ENCODE data around the gene CAMK2B. TPM values are rescaled to one million over a fixed set of nuclear protein-coding genes. Genes with fewer than 3 reads are reported as not detected.

The CAMK2B gene
- total and polyA plus RNA-seq, 12 donors = 0.25 to 82.3 (median 6.5) TPM; not detected in 2

DNA sequence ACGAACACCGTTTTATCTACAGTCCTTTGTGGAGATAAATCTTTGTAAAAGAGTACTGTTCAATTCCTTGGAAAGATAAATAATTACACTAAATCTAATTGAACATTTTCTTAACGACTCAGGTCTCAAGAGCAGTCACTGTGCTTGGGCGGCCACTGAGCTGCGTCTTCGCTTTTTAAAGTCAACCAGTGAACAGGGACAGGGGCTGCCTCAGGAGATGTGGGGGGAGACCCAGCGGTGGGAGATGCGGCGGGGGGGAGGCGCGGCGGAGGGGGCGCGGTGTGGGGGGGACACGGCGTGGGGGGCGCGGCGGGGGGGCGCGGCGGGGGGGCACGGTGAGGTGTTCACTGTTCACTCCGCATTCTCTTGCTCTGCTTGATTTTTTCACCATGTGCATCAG, 39.8 kb downstream of the CAMK2B start:
- WGBS, 4 donors = 81 to 91% (median 85%) methylated on average over 24 of the region's 24 CpGs
- Histone ChIP-seq H3K36me3 (replicated peaks in 1 of 2) (no peaks in the 10 kb centered on the region), H3K27ac (no peak overlapping the region), H3K4me1 (replicated peaks in 1 of 2) (peaks cover 0 to 4% of the 10 kb centered on the region in 2 donors), H3K27me3 (no peaks in the 10 kb centered on the region), H3K9me3 (replicated peaks in 1 of 3) (no peaks in the 10 kb centered on the region), H3K4me3 (no peak overlapping the region)
- intact Hi-C loops (cut with DNase I) = no loop called here
- no peak for TF ChIP-seq POLR2A (IDR thresholded peaks at IDR 0.05)
- TF ChIP-seq, protein P1, sequence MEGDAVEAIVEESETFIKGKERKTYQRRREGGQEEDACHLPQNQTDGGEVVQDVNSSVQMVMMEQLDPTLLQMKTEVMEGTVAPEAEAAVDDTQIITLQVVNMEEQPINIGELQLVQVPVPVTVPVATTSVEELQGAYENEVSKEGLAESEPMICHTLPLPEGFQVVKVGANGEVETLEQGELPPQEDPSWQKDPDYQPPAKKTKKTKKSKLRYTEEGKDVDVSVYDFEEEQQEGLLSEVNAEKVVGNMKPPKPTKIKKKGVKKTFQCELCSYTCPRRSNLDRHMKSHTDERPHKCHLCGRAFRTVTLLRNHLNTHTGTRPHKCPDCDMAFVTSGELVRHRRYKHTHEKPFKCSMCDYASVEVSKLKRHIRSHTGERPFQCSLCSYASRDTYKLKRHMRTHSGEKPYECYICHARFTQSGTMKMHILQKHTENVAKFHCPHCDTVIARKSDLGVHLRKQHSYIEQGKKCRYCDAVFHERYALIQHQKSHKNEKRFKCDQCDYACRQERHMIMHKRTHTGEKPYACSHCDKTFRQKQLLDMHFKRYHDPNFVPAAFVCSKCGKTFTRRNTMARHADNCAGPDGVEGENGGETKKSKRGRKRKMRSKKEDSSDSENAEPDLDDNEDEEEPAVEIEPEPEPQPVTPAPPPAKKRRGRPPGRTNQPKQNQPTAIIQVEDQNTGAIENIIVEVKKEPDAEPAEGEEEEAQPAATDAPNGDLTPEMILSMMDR (IDR thresholded peaks at IDR 0.05) = no peak
- DNase-seq = peak in 3 of 7 donors; percentile 8 to 46 (median 12)

DNA sequence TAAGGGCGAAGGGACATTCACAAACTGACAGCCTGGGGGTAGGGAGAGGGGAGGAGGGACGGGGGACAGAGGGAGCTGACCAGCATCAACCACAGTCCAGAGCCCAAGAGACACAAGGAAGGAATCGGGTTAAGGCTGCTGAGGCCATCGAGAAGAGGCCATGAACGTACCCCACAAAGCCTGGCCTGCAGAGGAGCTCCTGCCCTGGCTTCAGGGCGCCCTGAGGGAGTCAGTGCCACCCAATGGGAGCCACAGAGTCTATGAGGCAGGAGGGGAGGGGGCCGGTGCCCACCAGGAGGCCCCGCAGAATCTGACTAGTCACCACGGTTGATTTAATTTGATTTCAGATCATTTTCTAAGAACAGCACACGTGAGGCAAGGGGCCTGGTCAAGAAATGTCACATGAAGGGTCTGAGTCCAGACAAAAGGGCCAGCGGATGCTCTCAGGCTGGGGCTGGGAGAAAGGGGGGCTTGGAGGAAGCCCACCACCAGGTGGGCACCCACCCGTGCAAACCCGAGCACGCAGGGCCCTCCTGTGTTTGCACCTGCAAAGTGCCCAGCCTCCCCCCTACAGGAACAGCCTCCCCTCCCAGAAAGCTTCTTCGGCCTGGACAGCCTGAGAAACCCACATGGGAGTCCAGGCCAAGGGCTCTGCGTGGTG, 40.4 kb downstream of the CAMK2B start:
- TF ChIP-seq POLR2A (IDR thresholded peaks at IDR 0.05) = no peak
- TF ChIP-seq, protein P1 (IDR thresholded peaks at IDR 0.05) = no peak
- Histone ChIP-seq H3K27ac (no peak overlapping the region), H3K36me3 (replicated peaks in 1 of 2) (no peaks in the 10 kb centered on the region), H3K4me3 (no peak overlapping the region), H3K27me3 (no peaks in the 10 kb centered on the region), H3K4me1 (replicated peaks in 1 of 2) (no peaks in the 10 kb centered on the region), H3K9me3 (replicated peaks in 1 of 3) (no peaks in the 10 kb centered on the region)
- intact Hi-C loops (cut with DNase I) = no loop called here
- DNase-seq = peak in 5 of 7 donors; percentile 5 to 49 (median 10)
- 85 to 95% (median 90%) methylated on average over 16 of the region's 16 CpGs for WGBS, 4 donors

DNA sequence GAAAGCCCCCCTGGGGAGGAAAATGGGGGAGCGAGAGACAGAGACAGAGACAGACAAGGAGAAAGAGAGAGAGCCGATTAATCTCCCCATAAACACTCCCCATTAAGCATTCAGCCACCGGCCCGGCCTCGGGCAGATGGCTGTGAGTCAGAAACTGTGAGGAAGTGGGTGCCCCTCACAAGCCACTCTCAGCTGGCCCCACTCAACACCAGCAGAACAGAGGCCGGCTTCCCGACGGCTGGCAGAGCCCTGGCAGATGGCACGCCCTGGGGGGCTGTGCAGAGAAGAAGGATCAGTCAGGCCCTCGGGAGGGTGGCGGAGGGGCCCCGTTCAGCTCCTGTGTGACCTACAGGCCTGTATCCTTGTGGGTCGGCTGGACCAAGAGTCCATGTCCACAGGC, 41.2 kb downstream of the CAMK2B start:
- H3K4me3 ChIP-seq = no peak overlapping the region
- peak overlapping the region in 1 of 5 donors; percentile 30 for H3K27ac ChIP-seq
- intact Hi-C loops (cut with DNase I) = no loop called here
- TF ChIP-seq POLR2A (IDR thresholded peaks at IDR 0.05) = no peak
- TF ChIP-seq, protein P1 (IDR thresholded peaks at IDR 0.05) = no peak
- H3K4me1 ChIP-seq (replicated peaks in 1 of 2) = no peaks in the 10 kb centered on the region
- no peaks in the 10 kb centered on the region for H3K9me3 ChIP-seq (replicated peaks in 1 of 3)
- H3K36me3 ChIP-seq (replicated peaks in 1 of 2) = no peaks in the 10 kb centered on the region
- H3K27me3 ChIP-seq = no peaks in the 10 kb centered on the region
- DNase-seq = peak in 5 of 7 donors; percentile 1 to 65 (median 13)
- 75 to 94% (median 80%) methylated on average over 5 to 13 of the region's 13 CpGs for WGBS, 4 donors

DNA sequence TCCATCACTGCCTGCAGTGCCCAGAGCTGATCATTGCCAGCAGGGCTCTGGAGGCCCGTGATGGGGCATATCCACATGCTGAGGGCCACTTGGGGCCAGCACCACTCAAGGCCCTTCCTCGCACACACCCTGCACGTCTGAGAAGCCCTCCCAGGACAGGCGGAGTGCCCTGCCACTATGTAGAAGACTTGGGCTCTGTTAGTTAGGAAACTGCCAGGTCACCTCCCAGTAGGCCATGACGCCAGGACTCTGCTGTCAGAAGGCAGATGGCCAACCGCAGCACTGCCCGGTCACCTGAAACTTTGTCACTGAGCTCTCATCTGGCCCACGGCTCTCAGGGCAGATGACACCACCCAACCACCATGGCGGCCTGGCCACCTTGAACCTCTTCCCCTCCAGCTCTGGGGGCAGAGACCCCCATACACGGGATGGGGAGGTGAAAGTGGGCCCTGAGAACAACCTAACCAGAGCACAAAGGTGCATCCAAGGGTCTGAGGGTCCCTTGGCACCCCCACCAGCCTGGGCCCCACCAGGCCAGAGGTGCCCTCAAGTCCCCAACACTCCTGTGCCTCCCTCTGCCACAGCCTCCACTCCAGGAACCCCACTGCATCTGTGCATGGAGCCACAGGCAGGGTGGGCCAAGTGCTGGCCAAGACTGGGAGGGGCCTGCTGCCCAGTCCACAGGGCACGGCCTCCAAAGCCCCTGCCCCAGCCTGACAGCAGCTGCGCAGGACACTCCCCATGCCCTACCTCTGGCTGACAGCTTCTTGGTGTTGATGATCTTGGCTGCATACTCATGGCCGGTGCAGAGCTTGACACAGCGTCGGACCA, 41.8 kb downstream of the CAMK2B start:
- no peaks in the 10 kb centered on the region for H3K9me3 ChIP-seq (replicated peaks in 1 of 3)
- TF ChIP-seq POLR2A (IDR thresholded peaks at IDR 0.05) = no peak
- TF ChIP-seq, protein P1 (IDR thresholded peaks at IDR 0.05) = no peak
- 89 to 95% (median 93%) methylated on average over 8 to 15 of the region's 15 CpGs for WGBS, 4 donors
- no peaks in the 10 kb centered on the region for H3K36me3 ChIP-seq (replicated peaks in 1 of 2)
- DNase-seq = peak in 6 of 7 donors; percentile 4 to 52 (median 10)
- H3K4me1 ChIP-seq (replicated peaks in 1 of 2) = no peaks in the 10 kb centered on the region
- no peak overlapping the region for H3K4me3 ChIP-seq
- no peaks in the 10 kb centered on the region for H3K27me3 ChIP-seq
- H3K27ac ChIP-seq = peak overlapping the region in 1 of 5 donors; percentile 30
- intact Hi-C loops (cut with DNase I) = no loop called here
